ENCODE data around the gene ARHGAP26. TPM values are rescaled to one million over a fixed set of nuclear protein-coding genes. Genes with fewer than 3 reads are reported as not detected.

The ARHGAP26 gene
- total RNA-seq, 1 experiment from 2014 or later, result 79.8 TPM

DNA sequence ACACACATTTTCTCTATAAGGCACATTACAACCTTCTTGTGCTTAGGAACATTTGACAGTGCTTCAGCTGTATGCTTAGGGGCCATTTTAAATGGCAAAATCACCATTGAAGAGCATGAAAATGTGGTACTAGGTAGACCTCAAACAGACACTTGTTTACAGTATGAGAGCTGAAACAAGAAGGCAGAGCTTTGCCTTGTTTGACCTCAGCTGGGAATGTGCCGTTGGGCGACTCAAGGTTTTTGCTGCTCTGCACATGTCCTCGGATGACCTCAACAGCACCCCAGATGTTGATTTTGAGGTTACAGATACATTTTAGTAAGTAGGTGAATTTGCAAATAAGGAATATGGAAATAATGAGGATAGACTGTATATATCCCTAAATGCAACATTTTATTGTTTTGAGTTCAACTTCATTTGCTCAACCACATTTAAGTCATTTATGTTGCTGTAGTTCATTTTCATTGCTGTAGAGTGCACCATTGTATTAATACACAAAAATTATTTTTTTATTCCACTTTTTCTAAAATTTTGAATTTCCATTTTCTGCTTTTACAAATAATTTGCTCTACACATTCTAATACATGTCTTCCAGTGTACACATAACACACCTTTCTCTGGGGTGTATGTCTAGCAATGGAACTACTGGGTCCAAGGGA, 426.6 kb downstream of the ARHGAP26 start:
- Histone ChIP-seq H3K27me3 (replicated peaks; ENCODE audit: control insufficient read depth, insufficient read depth, low read length) (no peaks in the 10 kb centered on the region), H3K4me3 (ENCODE audit: low read depth, low read length) (no peak overlapping the region), H3K4me1 (no peaks in the 10 kb centered on the region), H3K9me3 (0 out of 2 replicates have a peak, but pooled peaks cover 3% of the 10 kb centered on the region), H3K36me3 (ENCODE audit: control insufficient read depth, insufficient read depth, low read length) (no peaks in the 10 kb centered on the region)
- ChIA-PET POLR2A (no interaction called here), CTCF (no interaction called here)
- BruUV-seq (replicated peaks), result no TSS peak
- intact Hi-C loops (cut with micrococcal nuclease; ENCODE audit: unreplicated experiment), result no loop called here
- no peak overlapping the region for H3K4me3 Mint-ChIP-seq (ENCODE audit: unreplicated experiment)
- H3K27me3 Mint-ChIP-seq (ENCODE audit: insufficient read depth, unreplicated experiment), result no peaks in the 10 kb centered on the region
- no peak for TF ChIP-seq CTCF (IDR thresholded peaks at IDR 0.05; ENCODE audit: insufficient read depth in 1 of 2, low read depth in 1 of 2, low read length in 1 of 2, severe bottlenecking in 1 of 2, unreplicated experiment in 1 of 2)
- peaks cover 7% of the 10 kb centered on the region for H3K36me3 Mint-ChIP-seq (ENCODE audit: insufficient read depth, unreplicated experiment)
- no peak for DNase-seq
- H3K4me1 Mint-ChIP-seq (ENCODE audit: low read depth, unreplicated experiment), result no peaks in the 10 kb centered on the region
- peaks cover 2% of the 10 kb centered on the region for H3K9me3 Mint-ChIP-seq (ENCODE audit: unreplicated experiment)
- no peak overlapping the region for H3K27ac Mint-ChIP-seq (ENCODE audit: unreplicated experiment)

DNA sequence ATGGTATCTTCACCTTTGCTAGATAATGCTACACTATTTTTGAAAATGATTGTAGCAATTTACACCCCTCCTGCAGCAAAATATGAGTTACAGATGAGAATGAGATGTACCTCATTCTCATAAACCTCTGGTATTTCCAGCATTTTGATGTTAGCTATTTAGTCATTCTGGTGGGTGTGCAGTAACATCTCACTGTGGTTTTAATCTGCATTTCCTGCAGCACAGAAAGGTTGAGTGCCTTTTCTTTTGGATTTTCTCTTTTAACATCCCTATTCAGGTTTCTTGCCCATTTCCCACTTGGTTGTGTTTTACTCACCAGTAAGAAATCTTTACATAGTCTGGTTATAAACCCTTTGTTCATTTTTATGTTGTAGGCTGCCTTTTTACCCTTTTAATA, 427.1 kb downstream of the ARHGAP26 start:
- no peak overlapping the region for H3K4me3 Mint-ChIP-seq (ENCODE audit: unreplicated experiment)
- H3K4me1 Mint-ChIP-seq (ENCODE audit: low read depth, unreplicated experiment), result no peaks in the 10 kb centered on the region
- CTCF ChIA-PET, result no interaction called here
- TF ChIP-seq CTCF (IDR thresholded peaks at IDR 0.05; ENCODE audit: insufficient read depth in 1 of 2, low read depth in 1 of 2, low read length in 1 of 2, severe bottlenecking in 1 of 2, unreplicated experiment in 1 of 2), result no peak
- 0 out of 2 replicates have a peak, but pooled peaks cover 3% of the 10 kb centered on the region for H3K9me3 ChIP-seq
- no peaks in the 10 kb centered on the region for H3K27me3 ChIP-seq (replicated peaks; ENCODE audit: control insufficient read depth, insufficient read depth, low read length)
- no peaks in the 10 kb centered on the region for H3K27me3 Mint-ChIP-seq (ENCODE audit: insufficient read depth, unreplicated experiment)
- H3K4me1 ChIP-seq, result no peaks in the 10 kb centered on the region
- POLR2A ChIA-PET, result no interaction called here
- DNase-seq, result no peak
- peaks cover 7% of the 10 kb centered on the region for H3K9me3 Mint-ChIP-seq (ENCODE audit: unreplicated experiment)
- BruUV-seq (replicated peaks), result no TSS peak
- no peaks in the 10 kb centered on the region for H3K36me3 ChIP-seq (ENCODE audit: control insufficient read depth, insufficient read depth, low read length)
- no peak overlapping the region for H3K27ac Mint-ChIP-seq (ENCODE audit: unreplicated experiment)
- H3K4me3 ChIP-seq (ENCODE audit: low read depth, low read length), result no peak overlapping the region
- H3K36me3 Mint-ChIP-seq (ENCODE audit: insufficient read depth, unreplicated experiment), result peaks cover 12% of the 10 kb centered on the region
- intact Hi-C loops (cut with micrococcal nuclease; ENCODE audit: unreplicated experiment), result no loop called here

GRCh38 chr5:143198332-143198731, 428.2 kb downstream of the ARHGAP26 start:
- intact Hi-C loops (cut with micrococcal nuclease; ENCODE audit: unreplicated experiment), result no loop called here
- no peaks in the 10 kb centered on the region for H3K4me1 ChIP-seq
- H3K4me3 Mint-ChIP-seq (ENCODE audit: unreplicated experiment), result no peak overlapping the region
- POLR2A ChIA-PET, result no interaction called here
- H3K4me3 ChIP-seq (ENCODE audit: low read depth, low read length), result no peak overlapping the region
- H3K9me3 Mint-ChIP-seq (ENCODE audit: unreplicated experiment), result peaks cover 12% of the 10 kb centered on the region
- DNase-seq, result no peak
- H3K36me3 Mint-ChIP-seq (ENCODE audit: insufficient read depth, unreplicated experiment), result peaks cover 21% of the 10 kb centered on the region
- H3K27ac Mint-ChIP-seq (ENCODE audit: unreplicated experiment), result no peak overlapping the region
- CTCF ChIA-PET, result no interaction called here
- no peak for TF ChIP-seq CTCF (IDR thresholded peaks at IDR 0.05; ENCODE audit: insufficient read depth in 1 of 2, low read depth in 1 of 2, low read length in 1 of 2, severe bottlenecking in 1 of 2, unreplicated experiment in 1 of 2)
- H3K9me3 ChIP-seq, result 0 out of 2 replicates have a peak, but pooled peaks cover 3% of the 10 kb centered on the region
- no peaks in the 10 kb centered on the region for H3K27me3 Mint-ChIP-seq (ENCODE audit: insufficient read depth, unreplicated experiment)
- H3K4me1 Mint-ChIP-seq (ENCODE audit: low read depth, unreplicated experiment), result no peaks in the 10 kb centered on the region
- H3K27me3 ChIP-seq (replicated peaks; ENCODE audit: control insufficient read depth, insufficient read depth, low read length), result no peaks in the 10 kb centered on the region
- no TSS peak for BruUV-seq (replicated peaks)
- no peaks in the 10 kb centered on the region for H3K36me3 ChIP-seq (ENCODE audit: control insufficient read depth, insufficient read depth, low read length)
